ENCODE data around the gene ZNF221.

DNA sequence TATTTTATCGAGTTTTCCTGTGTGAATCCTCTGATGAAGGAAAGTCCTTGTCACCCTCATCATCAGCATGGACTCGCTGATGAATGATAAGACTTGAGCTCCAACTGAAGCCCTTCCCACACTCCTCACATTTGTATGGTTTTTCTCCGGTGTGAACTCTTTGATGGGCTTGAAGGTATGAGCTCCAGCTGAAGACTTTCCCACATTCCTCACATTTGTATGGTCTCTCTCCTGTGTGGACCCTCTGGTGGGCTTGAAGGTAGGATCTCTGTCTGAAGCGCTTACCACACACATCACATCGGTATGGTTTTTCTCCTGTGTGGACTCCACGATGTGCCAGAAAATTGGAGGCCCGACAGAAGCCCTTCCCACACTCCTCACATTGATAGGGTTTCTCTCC is 37.6 kb upstream of the ZNF221 start:
- no peak for TF ChIP-seq POLR2A (IDR thresholded peaks at IDR 0.05)
- TF ChIP-seq CTCF (IDR thresholded peaks at IDR 0.05): no peak
